Stimulated activated CD4-positive, alpha-beta T cell treated with anti-CD3 and anti-CD28 coated beads, TNF-alpha, amount 100 ng/mL, for 48 hours (primary cell): ENCODE results near the gene FXYD1.
A peak's percentile ranks its signal among the peaks of the same experiment; 100 is the strongest.
"Not testable (repeated sequence)": the region's sequence is repeated elsewhere in the genome, so short reads cannot be mapped to it uniquely, and the experiment has no call there.

Experiments used
- DNase-seq, 3 donors: peaks; one replicate each; pipeline ENCODE4 v3.0.0-alpha.2; 2020; ENCODE audit warnings: low read depth in 3 of 3

The FXYD1 gene

GRCh38 chr19:35143231-35143715 is 4.6 kb downstream of the FXYD1 start, which contains the start of gene FXYD7:
Gene FXYD7, plus strand, starts transcription at chr19:35143255. Its CDS starts 79 bp downstream, at chr19:35143334.
- DNase-seq, result no peak

GRCh38 chr19:35143818-35144217 is 5.2 kb downstream of the FXYD1 start:
- DNase-seq, result no peak

- no peak for DNase-seq
Observed at GRCh38 chr19:35144259-35144599, 5.6 kb downstream of the FXYD1 start.

GRCh38 chr19:35144600-35145436 is 6.2 kb downstream of the FXYD1 start:
- DNase-seq, result no peak

DNA sequence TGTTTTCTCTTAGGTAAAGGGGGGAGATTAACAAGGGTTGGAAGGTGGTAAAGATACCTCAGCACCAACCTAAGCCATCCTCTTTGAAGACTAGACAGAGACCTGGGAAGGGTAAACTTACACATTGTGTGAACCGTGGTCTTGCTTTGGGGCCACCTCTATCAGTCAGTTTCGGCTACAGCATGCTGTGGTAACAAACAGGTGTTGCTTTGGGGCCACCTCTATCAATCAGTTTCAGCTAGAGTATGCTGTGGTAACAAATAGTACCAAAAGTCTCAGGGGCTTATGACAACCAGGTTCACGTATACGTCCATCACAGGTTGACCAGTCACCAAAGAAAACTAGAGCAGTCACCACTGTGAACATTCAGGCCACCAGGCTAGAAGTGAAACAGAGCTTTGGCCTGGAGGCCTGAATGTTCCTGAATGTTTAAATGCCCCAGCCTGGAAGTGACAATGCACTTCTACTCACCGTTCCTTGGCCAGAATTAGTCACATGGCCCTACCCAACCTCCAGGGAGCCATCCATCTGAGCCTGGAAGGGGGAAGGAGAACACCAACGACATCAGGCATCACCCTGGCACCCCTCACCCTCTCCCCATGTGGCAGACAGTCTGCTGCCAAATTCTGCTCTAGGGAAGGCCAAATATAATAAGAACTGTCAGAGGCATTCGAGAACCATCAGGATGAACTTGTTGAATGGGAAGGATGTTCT is 8.3 kb downstream of the FXYD1 start:
- no peak for DNase-seq

GRCh38 chr19:35149463-35149862 is 10.8 kb downstream of the FXYD1 start:
- no peak for DNase-seq

DNA sequence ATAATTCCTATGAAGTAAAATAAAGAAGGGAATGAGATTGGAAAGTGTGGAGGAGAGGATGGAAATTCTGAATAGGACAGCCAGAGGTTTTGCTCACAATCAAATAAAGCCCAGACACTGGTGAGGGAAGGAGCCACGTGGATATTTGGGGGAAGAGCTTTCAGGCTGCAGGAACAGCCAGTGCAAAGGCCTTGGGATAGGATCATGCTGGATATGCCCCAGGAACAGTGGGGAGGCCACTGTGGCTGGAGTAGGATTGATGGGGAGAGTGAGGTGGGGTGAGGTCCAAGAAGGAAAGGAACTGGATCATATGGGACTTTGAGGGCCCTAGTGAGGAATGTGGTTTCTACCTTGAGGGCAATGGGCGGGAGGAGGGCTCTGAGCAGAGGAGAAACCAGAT is 11.8 kb downstream of the FXYD1 start:
- no peak for DNase-seq

GRCh38 chr19:35151273-35152065 is 12.8 kb downstream of the FXYD1 start:
- DNase-seq, result no peak

- not testable (repeated sequence) for DNase-seq
Observed at GRCh38 chr19:35153129-35153522, 14.5 kb downstream of the FXYD1 start.

DNA sequence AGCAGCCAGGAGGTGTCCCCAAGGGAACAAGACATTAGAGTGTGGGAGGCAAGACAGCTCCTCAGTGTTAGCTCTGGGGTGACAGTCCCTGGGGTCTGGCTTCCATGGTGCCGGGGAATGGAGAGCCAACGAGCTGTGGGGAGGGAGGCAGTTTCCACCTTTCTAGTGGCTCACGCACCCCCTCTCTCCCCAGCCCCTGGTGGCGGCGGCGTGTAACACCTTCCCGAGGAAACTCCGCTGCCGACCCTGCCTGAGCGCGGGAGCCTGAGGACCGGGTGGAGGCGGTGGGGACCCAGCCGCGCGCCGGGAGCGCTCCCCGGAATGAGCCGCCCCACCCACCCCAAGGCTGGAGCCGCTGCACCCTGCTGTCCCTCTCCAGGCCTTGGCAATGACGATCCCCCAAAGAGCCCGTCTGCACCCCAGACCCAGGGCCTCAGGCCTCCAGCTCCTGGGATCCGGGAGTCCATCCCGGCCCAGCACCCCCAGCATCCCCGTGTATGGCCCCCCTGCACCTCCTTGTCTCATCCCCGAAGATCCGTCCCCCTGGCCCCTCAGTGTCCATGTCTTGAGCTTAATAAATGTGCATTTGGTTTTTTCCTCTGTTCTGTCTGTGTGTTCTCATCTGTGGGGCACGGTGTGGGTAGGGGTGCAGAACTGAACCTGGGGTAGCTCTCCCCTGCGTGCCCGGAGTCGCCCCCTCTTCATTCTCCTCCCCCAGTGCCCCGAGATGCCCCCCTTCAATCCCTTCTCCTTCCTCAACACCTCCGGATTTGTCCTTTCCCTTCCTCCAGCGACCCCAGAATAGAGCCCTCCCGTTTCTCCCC is 15.3 kb downstream of the FXYD1 start:
- DNase-seq, result peak; percentile 64 to 73 (median 70)

DNA sequence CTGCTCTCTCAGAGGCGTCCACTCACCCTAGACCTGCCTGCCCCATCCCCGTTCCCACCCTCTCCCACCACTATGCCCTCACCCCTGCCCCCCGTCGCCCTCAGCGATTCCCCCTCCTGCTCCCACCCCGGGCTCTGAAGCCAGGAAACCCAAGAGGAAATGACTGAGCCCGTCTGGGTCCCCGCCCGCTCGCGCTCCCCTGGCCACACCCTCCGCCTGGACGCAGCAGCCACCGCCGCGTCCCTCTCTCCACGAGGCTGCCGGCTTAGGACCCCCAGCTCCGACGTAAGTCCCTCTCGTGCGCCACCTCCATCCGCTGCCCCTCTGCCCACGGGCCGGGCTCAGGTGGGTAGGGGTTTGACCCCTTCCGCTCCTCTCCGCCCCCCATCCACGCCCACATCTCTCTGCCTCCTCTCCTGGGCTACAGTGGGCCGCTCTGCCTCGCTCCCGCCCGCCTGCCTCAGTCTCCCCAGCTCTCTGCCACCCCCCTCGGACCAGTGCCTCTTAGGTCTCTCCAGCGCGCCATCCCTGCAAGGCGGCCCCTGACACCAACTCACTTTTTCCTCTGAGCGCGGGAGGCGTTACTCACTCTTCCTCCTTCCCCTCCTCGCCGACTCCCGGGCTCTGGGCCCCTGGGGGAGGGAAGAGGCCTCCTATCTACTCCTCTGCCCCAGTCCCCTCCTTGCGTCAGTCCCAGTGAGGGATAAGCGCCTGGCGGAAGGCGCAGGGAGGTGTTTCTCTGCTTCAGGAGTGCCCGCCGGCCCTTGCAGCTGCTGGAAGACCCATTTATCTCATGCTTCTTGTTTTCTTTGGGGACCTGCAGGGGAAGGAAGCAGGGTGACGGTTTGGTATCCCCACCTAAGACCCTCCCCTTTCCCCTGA is 16.1 kb downstream of the FXYD1 start, which contains the start of gene FXYD5:
TSS of gene FXYD5 (plus strand) at position 211 of the 882 bp plus-strand sequence. CDS start 816 bp downstream, outside the sequence.
- peak; percentile 76 to 82 (median 77) for DNase-seq

GRCh38 chr19:35155441-35155840 is 16.8 kb downstream of the FXYD1 start:
- no peak for DNase-seq

GRCh38 chr19:35155981-35156672 is 17.5 kb downstream of the FXYD1 start:
- DNase-seq, result no peak

- no peak for DNase-seq
Observed at GRCh38 chr19:35156673-35157014, 18.0 kb downstream of the FXYD1 start.

GRCh38 chr19:35157431-35157830 is 18.8 kb downstream of the FXYD1 start:
- no peak for DNase-seq

- DNase-seq, result no peak
Observed at GRCh38 chr19:35159606-35160005, 21.0 kb downstream of the FXYD1 start.

DNA sequence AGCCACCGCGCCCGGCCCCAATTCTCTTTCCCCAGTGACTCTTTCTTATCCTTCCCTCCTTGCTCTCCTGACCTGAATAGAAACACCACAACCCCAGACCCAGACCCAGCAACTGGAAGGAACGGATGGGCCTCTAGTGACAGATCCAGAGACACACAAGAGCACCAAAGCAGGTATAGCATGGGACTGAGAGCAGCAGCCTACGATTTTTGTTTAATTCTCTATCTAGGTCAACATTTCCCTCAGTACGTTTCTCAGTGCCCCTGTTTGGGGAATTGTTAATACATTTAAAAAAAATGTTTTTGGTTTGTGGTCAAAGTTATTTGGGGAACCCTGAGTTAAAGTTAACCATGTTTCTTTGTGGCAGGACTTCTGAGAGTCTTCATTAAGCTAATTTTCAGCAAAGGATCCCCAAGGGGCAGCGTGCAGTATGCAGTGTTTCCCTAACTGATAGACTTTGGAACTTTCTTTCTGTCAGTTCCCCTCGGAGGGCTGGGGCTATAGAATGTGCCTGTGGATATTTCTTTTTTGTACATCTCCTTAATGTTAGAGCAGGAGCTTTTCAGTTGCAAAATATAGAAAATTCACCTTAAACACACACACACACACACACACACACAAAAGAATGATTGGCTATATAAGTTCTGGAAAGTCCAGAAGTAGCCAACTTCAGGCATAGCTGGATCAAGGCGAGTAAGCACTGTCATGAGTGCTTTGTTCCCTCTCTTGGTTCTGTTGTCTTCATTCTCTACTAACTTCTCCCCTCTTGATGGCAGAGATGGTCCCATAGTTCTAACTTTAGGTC is 22.2 kb downstream of the FXYD1 start:
- no peak for DNase-seq

GRCh38 chr19:35161434-35161743 is 22.8 kb downstream of the FXYD1 start:
- DNase-seq, result no peak
